DOHH2 (cell line): ENCODE results near the gene RAD51B.

Source experiments
- EZH2phosphoT487 ChIP-seq: fragments of 200-600 bp; sonication (generic); IDR thresholded peaks from 2 replicates; pipeline ENCODE4 v1.6.1; 2017; ENCODE audit warnings: borderline replicate concordance, mild to moderate bottlenecking, antibody characterized with exemption, low read length, moderate library complexity, mixed read lengths
- TF ChIP-seq, protein P1 (sequence below): fragments of 200-600 bp; sonication (generic); IDR thresholded peaks from one replicate; pipeline ENCODE4 v1.5.1; 2014; ENCODE audit warnings: antibody characterized with exemption, mild to moderate bottlenecking, low read depth, low read length; ENCODE audit not compliant: poor library complexity, severe bottlenecking

DNA sequence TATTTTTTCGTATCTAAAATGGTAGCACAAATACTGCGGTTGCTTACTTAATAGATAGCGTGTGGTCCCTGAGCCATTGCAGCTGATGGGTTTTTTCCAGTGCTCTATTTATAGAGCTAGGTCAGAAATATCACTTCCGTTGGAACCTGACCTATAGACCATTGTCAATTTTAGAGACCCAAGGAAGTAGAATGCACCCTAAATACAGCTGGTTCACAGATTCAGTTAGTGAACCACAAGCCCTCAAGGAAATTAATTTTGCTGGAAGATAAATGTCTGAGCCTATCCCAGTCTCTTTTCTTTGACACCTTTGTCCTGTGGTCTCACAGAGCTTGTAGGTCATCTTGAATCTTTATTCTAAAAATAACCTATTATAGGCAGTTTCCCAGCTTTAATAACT is 582.3 kb downstream of the RAD51B start:
- TF ChIP-seq, protein P1, sequence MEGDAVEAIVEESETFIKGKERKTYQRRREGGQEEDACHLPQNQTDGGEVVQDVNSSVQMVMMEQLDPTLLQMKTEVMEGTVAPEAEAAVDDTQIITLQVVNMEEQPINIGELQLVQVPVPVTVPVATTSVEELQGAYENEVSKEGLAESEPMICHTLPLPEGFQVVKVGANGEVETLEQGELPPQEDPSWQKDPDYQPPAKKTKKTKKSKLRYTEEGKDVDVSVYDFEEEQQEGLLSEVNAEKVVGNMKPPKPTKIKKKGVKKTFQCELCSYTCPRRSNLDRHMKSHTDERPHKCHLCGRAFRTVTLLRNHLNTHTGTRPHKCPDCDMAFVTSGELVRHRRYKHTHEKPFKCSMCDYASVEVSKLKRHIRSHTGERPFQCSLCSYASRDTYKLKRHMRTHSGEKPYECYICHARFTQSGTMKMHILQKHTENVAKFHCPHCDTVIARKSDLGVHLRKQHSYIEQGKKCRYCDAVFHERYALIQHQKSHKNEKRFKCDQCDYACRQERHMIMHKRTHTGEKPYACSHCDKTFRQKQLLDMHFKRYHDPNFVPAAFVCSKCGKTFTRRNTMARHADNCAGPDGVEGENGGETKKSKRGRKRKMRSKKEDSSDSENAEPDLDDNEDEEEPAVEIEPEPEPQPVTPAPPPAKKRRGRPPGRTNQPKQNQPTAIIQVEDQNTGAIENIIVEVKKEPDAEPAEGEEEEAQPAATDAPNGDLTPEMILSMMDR, result no peak
- no peak for TF ChIP-seq EZH2phosphoT487
